ENCODE data around the gene NUP160.

DNA sequence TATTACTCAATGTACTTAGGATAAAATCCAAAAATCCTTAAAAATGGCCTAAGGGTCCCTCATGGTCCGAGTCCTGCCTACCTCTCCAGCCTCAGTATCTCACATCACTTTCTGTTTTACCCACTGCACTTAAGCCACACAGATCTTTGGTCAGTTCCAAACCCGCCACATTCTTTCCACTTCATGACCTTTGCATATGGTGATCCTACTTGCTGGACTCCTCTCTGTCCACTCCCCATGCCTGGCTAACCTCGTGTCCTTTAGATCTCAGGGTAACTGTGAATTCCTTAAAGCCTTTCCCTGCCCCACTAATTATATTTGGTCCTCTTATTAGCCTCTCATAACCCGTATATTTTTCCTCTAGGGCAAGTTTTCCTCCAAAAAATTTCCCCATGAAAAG lies 1.2 kb downstream of the NUP160 start:
- TF ChIP-seq, protein P1, sequence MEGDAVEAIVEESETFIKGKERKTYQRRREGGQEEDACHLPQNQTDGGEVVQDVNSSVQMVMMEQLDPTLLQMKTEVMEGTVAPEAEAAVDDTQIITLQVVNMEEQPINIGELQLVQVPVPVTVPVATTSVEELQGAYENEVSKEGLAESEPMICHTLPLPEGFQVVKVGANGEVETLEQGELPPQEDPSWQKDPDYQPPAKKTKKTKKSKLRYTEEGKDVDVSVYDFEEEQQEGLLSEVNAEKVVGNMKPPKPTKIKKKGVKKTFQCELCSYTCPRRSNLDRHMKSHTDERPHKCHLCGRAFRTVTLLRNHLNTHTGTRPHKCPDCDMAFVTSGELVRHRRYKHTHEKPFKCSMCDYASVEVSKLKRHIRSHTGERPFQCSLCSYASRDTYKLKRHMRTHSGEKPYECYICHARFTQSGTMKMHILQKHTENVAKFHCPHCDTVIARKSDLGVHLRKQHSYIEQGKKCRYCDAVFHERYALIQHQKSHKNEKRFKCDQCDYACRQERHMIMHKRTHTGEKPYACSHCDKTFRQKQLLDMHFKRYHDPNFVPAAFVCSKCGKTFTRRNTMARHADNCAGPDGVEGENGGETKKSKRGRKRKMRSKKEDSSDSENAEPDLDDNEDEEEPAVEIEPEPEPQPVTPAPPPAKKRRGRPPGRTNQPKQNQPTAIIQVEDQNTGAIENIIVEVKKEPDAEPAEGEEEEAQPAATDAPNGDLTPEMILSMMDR (IDR thresholded peaks at IDR 0.05; ENCODE audit: low read length): no peak
- no peak for TF ChIP-seq EZH2 (IDR thresholded peaks at IDR 0.05; ENCODE audit: borderline replicate concordance, low read length)

All from OCI-LY1 (cell line).